KMS-11 (cell line): ENCODE results near the gene NFE2L2.

Experiments used
- H2AFZ ChIP-seq: fragments of 200-600 bp; sonication (generic); 2 replicates; pipeline ENCODE4 v1.6.1; 2016; ENCODE audit warnings: antibody characterized with exemption, mixed run types, low read depth
- H3K27ac ChIP-seq: fragments of 200-600 bp; sonication (generic); 2 replicates; pipeline ENCODE4 v1.6.1; 2016; ENCODE audit warnings: mild to moderate bottlenecking, mixed run types
- H3K27me3 ChIP-seq: fragments of 200-600 bp; sonication (generic); 2 replicates; pipeline ENCODE4 v1.6.1; 2017; ENCODE audit warnings: mild to moderate bottlenecking, low read depth, mixed run types, moderate library complexity; ENCODE audit not compliant: insufficient read depth
- H3K36me3 ChIP-seq: fragments of 200-600 bp; sonication (generic); 2 replicates; pipeline ENCODE4 v1.6.1; 2017; ENCODE audit warnings: mild to moderate bottlenecking, mixed run types; ENCODE audit not compliant: insufficient read depth
- H3K4me1 ChIP-seq: fragments of 200-600 bp; sonication (generic); 2 replicates; pipeline ENCODE4 v1.6.1; 2016; ENCODE audit warnings: mild to moderate bottlenecking, low read depth, mixed run types; ENCODE audit not compliant: poor library complexity, severe bottlenecking
- H3K4me2 ChIP-seq: fragments of 200-600 bp; sonication (generic); 2 replicates; pipeline ENCODE4 v1.7.0; 2016; ENCODE audit warnings: mild to moderate bottlenecking, mixed run types
- H3K4me3 ChIP-seq: fragments of 200-600 bp; sonication (generic); IDR thresholded peaks from 2 replicates; pipeline ENCODE4 v1.6.1; 2017; ENCODE audit warnings: low read depth, low read length, mixed read lengths; ENCODE audit not compliant: insufficient read depth
- H3K79me2 ChIP-seq: fragments of 200-600 bp; sonication (generic); 2 replicates; pipeline ENCODE4 v1.6.1; 2016; ENCODE audit warnings: low read depth, mixed run types; ENCODE audit not compliant: insufficient read depth
- H3K9ac ChIP-seq: fragments of 200-600 bp; sonication (generic); 2 replicates; pipeline ENCODE4 v1.6.1; 2016; ENCODE audit warnings: mild to moderate bottlenecking, mixed run types
- H4K20me1 ChIP-seq: fragments of 200-600 bp; sonication (generic); 2 replicates; pipeline ENCODE4 v1.6.1; 2016; ENCODE audit warnings: mild to moderate bottlenecking, mixed run types; ENCODE audit not compliant: insufficient read depth
- TF ChIP-seq, protein P1 (sequence below): fragments of 200-600 bp; sonication (generic); conservative IDR thresholded peaks from 2 replicates; pipeline ENCODE4 v1.6.1; 2017; ENCODE audit warnings: low read depth, mild to moderate bottlenecking, antibody characterized with exemption, low read length, moderate library complexity, mixed read lengths

Gene NFE2L2

GRCh38 chr2:177254433-177255226 is 9.9 kb downstream of the NFE2L2 start:
- H3K4me1 ChIP-seq, result peaks cover 86% of the 10 kb centered on the region
- H3K27me3 ChIP-seq, result no peaks in the 10 kb centered on the region
- H3K4me3 ChIP-seq, result no peak overlapping the region
- H3K79me2 ChIP-seq, result peaks cover 100% of the 10 kb centered on the region
- peaks cover 97% of the 10 kb centered on the region for H4K20me1 ChIP-seq
- TF ChIP-seq, protein P1, sequence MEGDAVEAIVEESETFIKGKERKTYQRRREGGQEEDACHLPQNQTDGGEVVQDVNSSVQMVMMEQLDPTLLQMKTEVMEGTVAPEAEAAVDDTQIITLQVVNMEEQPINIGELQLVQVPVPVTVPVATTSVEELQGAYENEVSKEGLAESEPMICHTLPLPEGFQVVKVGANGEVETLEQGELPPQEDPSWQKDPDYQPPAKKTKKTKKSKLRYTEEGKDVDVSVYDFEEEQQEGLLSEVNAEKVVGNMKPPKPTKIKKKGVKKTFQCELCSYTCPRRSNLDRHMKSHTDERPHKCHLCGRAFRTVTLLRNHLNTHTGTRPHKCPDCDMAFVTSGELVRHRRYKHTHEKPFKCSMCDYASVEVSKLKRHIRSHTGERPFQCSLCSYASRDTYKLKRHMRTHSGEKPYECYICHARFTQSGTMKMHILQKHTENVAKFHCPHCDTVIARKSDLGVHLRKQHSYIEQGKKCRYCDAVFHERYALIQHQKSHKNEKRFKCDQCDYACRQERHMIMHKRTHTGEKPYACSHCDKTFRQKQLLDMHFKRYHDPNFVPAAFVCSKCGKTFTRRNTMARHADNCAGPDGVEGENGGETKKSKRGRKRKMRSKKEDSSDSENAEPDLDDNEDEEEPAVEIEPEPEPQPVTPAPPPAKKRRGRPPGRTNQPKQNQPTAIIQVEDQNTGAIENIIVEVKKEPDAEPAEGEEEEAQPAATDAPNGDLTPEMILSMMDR, result peak; percentile 63
- H2AFZ ChIP-seq, result no peak overlapping the region
- H3K36me3 ChIP-seq, result peaks cover 4% of the 10 kb centered on the region; the same call in 1 of the 2 replicates
- no peak overlapping the region for H3K4me2 ChIP-seq
- no peak overlapping the region for H3K9ac ChIP-seq
- no peak overlapping the region for H3K27ac ChIP-seq

DNA sequence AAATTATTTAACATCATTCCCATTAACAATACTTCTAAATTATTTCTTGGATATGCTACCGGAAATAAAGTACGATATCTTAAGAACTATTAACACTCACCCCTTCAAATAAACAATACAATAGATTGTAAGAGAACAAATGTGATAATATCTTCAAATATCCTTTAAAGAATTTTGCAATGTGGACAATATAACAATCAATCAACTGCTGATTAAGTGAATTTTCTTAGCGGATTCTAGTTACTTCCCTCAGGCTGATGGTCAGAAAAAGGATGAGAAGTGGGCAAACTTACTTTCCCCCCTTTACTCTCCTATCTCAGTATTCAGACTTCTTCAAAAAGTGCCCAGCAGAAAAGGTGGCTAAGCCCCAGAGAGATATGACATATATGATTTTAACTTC is 10.8 kb downstream of the NFE2L2 start:
- Histone ChIP-seq H3K4me2 (no peak overlapping the region), H3K27me3 (no peaks in the 10 kb centered on the region), H3K27ac (no peak overlapping the region), H3K9ac (no peak overlapping the region), H4K20me1 (peaks cover 96% of the 10 kb centered on the region), H3K4me3 (no peak overlapping the region), H3K79me2 (peaks cover 100% of the 10 kb centered on the region), H2AFZ (no peak overlapping the region), H3K36me3 (peaks cover 3% of the 10 kb centered on the region; the same call in 1 of the 2 replicates), H3K4me1 (peaks cover 84% of the 10 kb centered on the region)
- TF ChIP-seq, protein P1, result no peak

DNA sequence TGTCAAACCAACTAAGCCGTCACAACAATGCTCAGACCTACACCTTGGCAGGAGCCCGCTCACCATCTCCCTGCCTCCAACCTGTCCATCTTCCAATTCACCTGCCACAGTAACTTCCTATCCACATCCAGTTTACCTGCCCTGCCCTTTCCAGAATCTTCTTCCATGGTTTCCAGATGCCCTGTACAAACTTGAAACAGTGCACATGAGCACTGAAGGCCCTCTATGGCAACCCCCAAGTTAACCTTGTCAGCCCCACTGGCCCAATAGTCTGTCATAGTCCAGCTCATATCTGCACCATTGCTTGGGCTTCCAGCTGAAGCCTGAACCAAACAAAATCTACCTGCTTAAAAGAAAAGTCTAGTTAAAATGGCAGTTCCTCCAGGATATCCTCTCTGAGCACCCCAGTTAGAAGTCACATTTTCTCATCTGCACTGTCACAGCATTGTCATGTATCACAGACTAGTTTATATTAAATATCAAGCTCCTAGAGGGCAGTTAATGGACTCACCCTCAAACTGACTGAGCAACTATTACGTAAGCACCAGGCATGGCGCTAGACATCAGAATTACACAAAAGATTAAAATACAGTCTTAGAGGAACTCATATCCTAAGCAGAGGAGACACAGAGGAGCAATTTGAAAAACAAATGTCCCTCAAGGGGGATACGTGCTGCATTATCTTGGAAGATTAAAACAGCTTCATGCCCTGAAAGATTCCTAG is 11.6 kb downstream of the NFE2L2 start:
- TF ChIP-seq, protein P1, result no peak
- Histone ChIP-seq H3K27me3 (no peaks in the 10 kb centered on the region), H3K27ac (no peak overlapping the region; the same call in 1 of the 2 replicates), H4K20me1 (peaks cover 96% of the 10 kb centered on the region), H3K4me1 (peaks cover 86% of the 10 kb centered on the region), H3K4me2 (no peak overlapping the region), H3K4me3 (no peak overlapping the region), H3K79me2 (peaks cover 100% of the 10 kb centered on the region), H3K36me3 (no peaks in the 10 kb centered on the region; the same call in 1 of the 2 replicates), H3K9ac (no peak overlapping the region), H2AFZ (no peak overlapping the region)

GRCh38 chr2:177251165-177251542 is 13.4 kb downstream of the NFE2L2 start:
- H3K4me1 ChIP-seq, result peaks cover 87% of the 10 kb centered on the region
- TF ChIP-seq, protein P1, result no peak
- H3K4me2 ChIP-seq, result no peak overlapping the region
- no peaks in the 10 kb centered on the region; the same call in 1 of the 2 replicates for H3K36me3 ChIP-seq
- H3K9ac ChIP-seq, result no peak overlapping the region
- no peak overlapping the region for H2AFZ ChIP-seq
- H3K79me2 ChIP-seq, result peaks cover 100% of the 10 kb centered on the region
- peaks cover 96% of the 10 kb centered on the region for H4K20me1 ChIP-seq
- H3K4me3 ChIP-seq, result no peak overlapping the region
- H3K27ac ChIP-seq, result no peak overlapping the region
- H3K27me3 ChIP-seq, result no peaks in the 10 kb centered on the region
